Raji (cell line): Measurements from ENCODE around the gene TMEM54.

ENCODE experiments used
- POLR2A ChIP-seq: IDR thresholded peaks from 2 replicates; pipeline ENCODE4 v1.6.1; 2011; ENCODE audit warnings: low read depth, low read length, control low read depth; ENCODE audit not compliant: insufficient read depth

Gene TMEM54

DNA sequence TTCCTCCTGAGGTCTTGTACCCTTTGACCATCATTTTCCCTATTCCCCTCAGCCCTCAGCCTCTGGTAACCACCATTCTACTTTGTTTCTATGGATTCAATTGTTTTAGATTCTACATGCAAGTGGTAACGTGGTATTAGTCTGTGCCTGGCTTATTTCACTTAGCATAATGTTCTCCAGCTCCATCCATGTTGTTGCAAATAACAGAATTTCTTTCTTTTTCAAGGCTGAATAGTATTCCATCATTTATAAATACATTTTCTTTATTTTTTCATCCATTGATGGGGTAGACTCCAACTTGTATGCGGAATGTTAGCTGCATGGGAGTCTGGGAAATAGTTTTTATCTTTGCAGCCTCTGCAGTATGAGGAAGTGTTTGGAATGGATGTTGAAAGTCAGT, 26.3 kb upstream of the TMEM54 start:
- TF ChIP-seq POLR2A, result no peak

- TF ChIP-seq POLR2A, result no peak
Observed at GRCh38 chr1:32926562-32926961, 25.4 kb upstream of the TMEM54 start.

- no peak for TF ChIP-seq POLR2A
Observed at GRCh38 chr1:32925403-32926162, 24.4 kb upstream of the TMEM54 start.

DNA sequence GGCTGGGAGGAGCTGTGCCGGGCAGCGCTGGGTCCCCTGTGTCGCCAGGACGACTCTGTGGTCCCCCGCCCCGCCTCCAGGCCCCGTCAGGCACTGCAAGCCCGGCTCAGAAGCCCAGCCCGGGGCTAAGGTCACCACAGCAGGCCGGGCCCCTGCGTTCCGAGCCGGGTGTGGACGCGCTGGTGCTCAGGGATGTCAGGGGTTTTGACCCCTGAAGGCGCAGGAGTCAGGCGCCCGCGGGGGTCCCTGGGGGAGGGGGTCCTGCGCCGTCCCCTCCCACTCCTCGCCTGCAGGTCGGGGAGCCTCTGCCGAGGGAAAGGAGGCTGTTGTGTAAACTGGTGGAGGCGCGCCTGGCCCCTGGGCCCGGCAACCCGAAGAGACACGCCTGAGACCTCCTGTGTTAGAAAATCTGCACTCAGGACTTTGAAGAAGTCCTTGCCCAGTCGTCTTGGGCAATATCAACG, 23.7 kb upstream of the TMEM54 start:
- TF ChIP-seq POLR2A, result no peak

GRCh38 chr1:32920833-32921232, 19.6 kb upstream of the TMEM54 start:
- no peak for TF ChIP-seq POLR2A

- TF ChIP-seq POLR2A, result no peak
Observed at GRCh38 chr1:32919811-32920733, 18.9 kb upstream of the TMEM54 start.

- no peak for TF ChIP-seq POLR2A
Observed at GRCh38 chr1:32918179-32918578, 17.0 kb upstream of the TMEM54 start.

GRCh38 chr1:32917521-32917920, 16.3 kb upstream of the TMEM54 start:
- TF ChIP-seq POLR2A, result no peak

- TF ChIP-seq POLR2A, result no peak
Observed at GRCh38 chr1:32915766-32916706, 14.8 kb upstream of the TMEM54 start.

DNA sequence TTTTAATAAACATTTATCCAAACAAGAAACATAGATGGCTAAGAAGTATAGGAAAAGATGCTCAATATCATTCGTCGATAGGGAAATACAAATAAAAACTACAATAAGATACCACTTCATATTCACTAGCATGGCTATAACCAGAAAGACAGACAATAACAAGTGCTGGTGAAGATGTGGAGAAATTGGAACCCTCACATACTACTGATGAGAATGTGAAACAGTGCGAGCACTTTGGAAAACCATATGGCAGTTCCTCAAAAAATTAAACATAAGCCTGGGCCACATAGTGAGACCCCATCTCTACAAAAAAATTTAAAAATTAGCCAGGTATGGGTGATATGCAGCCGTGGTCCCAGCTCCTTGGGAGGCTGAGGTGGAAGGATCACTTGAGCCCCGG, 9.1 kb upstream of the TMEM54 start:
- no peak for TF ChIP-seq POLR2A

- TF ChIP-seq POLR2A, result no peak
Observed at GRCh38 chr1:32907435-32907834, 6.2 kb upstream of the TMEM54 start.

DNA sequence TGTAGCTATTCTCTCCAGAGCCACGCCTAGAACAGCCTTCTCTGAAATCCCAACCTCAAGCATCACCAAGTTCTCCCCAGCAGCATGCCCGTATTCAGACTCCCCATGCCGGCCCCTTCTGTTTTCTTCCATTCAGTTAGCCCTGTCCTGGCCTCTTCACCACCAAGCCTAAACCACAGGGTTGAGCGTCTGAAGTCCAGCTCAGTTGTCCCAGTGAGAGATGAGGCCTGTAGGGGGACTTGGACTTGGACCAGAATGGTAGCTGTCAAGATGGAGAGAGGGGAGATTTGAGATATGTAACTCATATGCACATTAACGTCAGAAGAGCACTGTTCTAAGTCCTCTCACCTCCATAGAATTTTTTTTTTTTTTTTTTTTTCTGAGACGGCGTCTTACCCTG, 5.5 kb upstream of the TMEM54 start:
- TF ChIP-seq POLR2A, result no peak

DNA sequence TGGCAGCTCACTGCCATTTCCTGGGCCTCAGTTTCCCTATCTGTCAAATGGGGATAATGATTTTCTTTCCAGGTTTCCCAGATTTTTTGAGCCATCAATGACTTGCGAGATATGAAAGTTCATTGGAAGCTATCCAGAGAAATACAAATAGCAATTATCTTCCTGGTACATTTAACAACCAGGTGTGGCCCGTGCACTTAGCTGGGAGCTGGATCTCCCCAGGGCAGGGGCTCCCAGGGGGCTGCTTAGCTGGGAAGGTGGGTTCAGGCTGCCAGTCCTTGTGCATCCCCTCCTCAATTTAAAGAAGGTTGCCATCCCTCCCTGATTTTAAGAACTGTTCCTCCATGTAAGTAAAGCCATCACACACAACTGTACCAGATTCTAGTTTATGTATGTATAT, 3.6 kb upstream of the TMEM54 start:
- TF ChIP-seq POLR2A, result no peak

DNA sequence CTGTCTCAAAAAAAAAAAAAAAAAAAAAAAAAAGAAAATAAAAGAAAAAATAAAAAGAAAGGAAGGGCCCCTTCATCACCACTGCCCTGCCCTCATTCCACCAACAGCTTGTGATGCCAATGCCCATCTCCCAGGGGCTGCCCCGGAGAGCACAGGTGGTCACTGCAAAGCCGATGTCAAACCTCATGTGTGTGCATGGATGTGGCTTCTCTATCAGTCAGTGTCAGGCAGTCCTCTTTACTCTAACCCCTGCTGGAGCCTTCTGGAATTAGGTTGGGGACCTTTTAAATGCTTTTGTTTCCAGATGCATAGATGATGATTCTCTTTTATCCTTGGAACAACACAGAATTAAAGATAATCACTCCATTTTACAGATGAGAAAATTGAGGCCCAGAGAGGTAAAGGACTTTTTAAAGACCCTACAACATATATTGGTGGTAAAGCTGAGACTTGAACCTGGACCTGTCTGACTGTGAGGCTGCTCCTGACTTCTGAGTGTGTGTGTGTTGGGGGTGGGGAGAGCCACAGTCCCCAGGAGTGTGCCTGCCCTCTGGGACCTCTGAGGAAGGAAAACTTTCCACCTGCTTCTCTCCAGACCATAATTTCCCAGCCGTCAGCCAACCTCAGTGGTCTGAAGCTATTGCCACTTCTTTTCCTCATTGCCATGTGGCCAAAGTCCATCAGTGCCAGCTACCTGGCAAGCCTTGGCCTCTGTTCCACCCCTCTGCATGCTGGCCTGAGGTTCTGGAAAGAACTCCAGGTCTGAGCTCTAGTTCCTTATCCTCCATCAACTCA, 3.0 kb upstream of the TMEM54 start:
- TF ChIP-seq POLR2A, result no peak
